HepG2 (cell line): Measurements from ENCODE around the gene LYPD4. TPM values are rescaled to one million over a fixed set of nuclear protein-coding genes. Genes with fewer than 3 reads are reported as not detected.

Experiments used
- ATAC-seq: fragments of 200-7000 bp; cut with Tn5 transposase; 3 replicates; pipeline ENCODE4 v1.9.1; 2020; ENCODE audit warnings: mild to moderate bottlenecking, moderate library complexity
- BruUV-seq: library from RNA; stranded (reverse); fragments of 400-500 nt; replicated peaks from 2 replicates; lab custom pipeline; 2021; lab: Mats Ljungman, UMichigan
- CTCF ChIA-PET: fragments of 300-600 bp; formaldehyde crosslinking; extraction: SDS; loops from one replicate; lab custom pipeline; 2021; ENCODE audit warnings: low total read pairs, inconsistent platforms, low intra/inter-chr PET ratio; lab: Yijun Ruan, JAX
- POLR2A ChIA-PET: fragments of 350-600 bp; sonication (Branson Sonifier 250); formaldehyde crosslinking; loops from one replicate; lab custom pipeline; 2020; ENCODE audit warnings: antibody characterized with exemption, inconsistent platforms; lab: Yijun Ruan, JAX
- DNase-seq: peaks from one replicate; pipeline ENCODE4 v3.0.0-alpha.2; 2015; ENCODE audit warnings: low spot score
- FAIRE-seq: peaks from 3 replicates; lab custom pipeline; 2011; peaks lifted over from hg19 to GRCh38; lab: Jason Lieb, UNC
- H2AFZ ChIP-seq: one replicate; pipeline ENCODE4 v1.6.1; 2011; ENCODE audit warnings: low read length, inconsistent platforms
- H3K27ac ChIP-seq: fragments of 300-600 bp; 3 replicates; pipeline ENCODE4 v1.8.0; 2011; ENCODE audit warnings: mixed run types, mild to moderate bottlenecking, mixed read lengths, low read length, inconsistent platforms; ENCODE audit not compliant: insufficient read depth; ENCODE audit errors: extremely low read length
- H3K27me3 ChIP-seq, 2 experiments: fragments of 200-600 bp in 1 of 2; 2 replicates in 1 of 2; 3 replicates in 1 of 2; pipeline versions ENCODE4 v1.6.0 to v1.8.0; 2011; ENCODE audit warnings: low read length in 2 of 2, mild to moderate bottlenecking in 2 of 2, moderate library complexity in 2 of 2, inconsistent platforms in 1 of 2; ENCODE audit not compliant: insufficient read depth in 2 of 2, control insufficient read depth in 1 of 2
- H3K36me3 ChIP-seq, 2 experiments: fragments of 200-600 bp in 1 of 2; replicated peaks in 1 of 2; 2 replicates in 1 of 2; 3 replicates in 1 of 2; pipeline versions ENCODE4 v1.5.1 to v1.8.0; 2011; ENCODE audit warnings: low read length in 2 of 2, inconsistent platforms in 1 of 2; ENCODE audit not compliant: insufficient read depth in 2 of 2, control insufficient read depth in 1 of 2
- H3K4me1 ChIP-seq: 2 replicates; pipeline ENCODE4 v1.5.1; 2012; ENCODE audit warnings: low read length, inconsistent platforms; ENCODE audit not compliant: insufficient read depth
- H3K4me2 ChIP-seq: 2 replicates; pipeline ENCODE4 v1.6.0; 2011; ENCODE audit warnings: low read depth, low read length, inconsistent platforms
- H3K4me3 ChIP-seq, 3 experiments: fragments of 200-600 bp in 1 of 3; sonication (generic), shearing (Covaris generic) in 1 of 3; replicated peaks in 1 of 3; 2 replicates each; pipeline ENCODE4 v1.5.1; 2011 to 2016; ENCODE audit warnings: low read length in 3 of 3, inconsistent platforms in 2 of 3, low read depth in 2 of 3, mild to moderate bottlenecking in 2 of 3, control low read depth in 1 of 3, mixed read lengths in 1 of 3; ENCODE audit not compliant: insufficient read depth in 1 of 3
- H3K79me2 ChIP-seq: one replicate; pipeline ENCODE4 v1.6.1; 2011; ENCODE audit warnings: low read length, inconsistent platforms; ENCODE audit not compliant: insufficient read depth
- H3K9ac ChIP-seq: 2 replicates; pipeline ENCODE4 v1.6.0; 2011; ENCODE audit warnings: mild to moderate bottlenecking, low read depth, low read length, inconsistent platforms; ENCODE audit not compliant: insufficient read depth
- H3K9me3 ChIP-seq: 2 replicates; pipeline ENCODE4 v1.5.1; 2012; ENCODE audit warnings: mild to moderate bottlenecking, low read length
- H4K20me1 ChIP-seq: 2 replicates; pipeline ENCODE4 v1.6.0; 2011; ENCODE audit warnings: inconsistent platforms, mild to moderate bottlenecking, low read length, moderate library complexity; ENCODE audit not compliant: insufficient read depth
- CC2D1A ChIP-seq: sonication (generic); formaldehyde crosslinking; IDR thresholded peaks from 2 replicates; pipeline ENCODE4 v1.8.1; 2023; ENCODE audit warnings: mild to moderate bottlenecking, missing genetic modification reagents
- GPN1 ChIP-seq: sonication (generic); formaldehyde crosslinking; IDR thresholded peaks from 2 replicates; pipeline ENCODE4 v1.5.1; 2020; ENCODE audit warnings: missing genetic modification reagents, borderline replicate concordance
- HCFC1 ChIP-seq: fragments of 150-350 bp; IDR thresholded peaks from 2 replicates; pipeline ENCODE4 v1.6.1; 2014; ENCODE audit warnings: low read depth, low read length
- HOXA9 ChIP-seq: sonication (generic); formaldehyde crosslinking; IDR thresholded peaks from 2 replicates; pipeline ENCODE4 v1.8.1; 2022; ENCODE audit warnings: missing genetic modification reagents, mild to moderate bottlenecking, moderate library complexity, borderline replicate concordance
- NR1H2 ChIP-seq: sonication (generic); formaldehyde crosslinking; IDR thresholded peaks from 2 replicates; pipeline ENCODE4 v1.8.1; 2022; ENCODE audit warnings: low read depth, missing genetic modification reagents, borderline replicate concordance
- NR2F2 ChIP-seq: IDR thresholded peaks from 2 replicates; pipeline ENCODE4 v1.6.1; 2012; ENCODE audit warnings: low read depth, inconsistent platforms, borderline replicate concordance
- PHF21A ChIP-seq: sonication (generic); formaldehyde crosslinking; IDR thresholded peaks from 2 replicates; pipeline ENCODE4 v1.5.0; 2020; ENCODE audit warnings: mild to moderate bottlenecking, missing genetic modification reagents
- PPARG ChIP-seq: conservative IDR thresholded peaks from 2 replicates; pipeline ENCODE4 v1.6.1; 2016; ENCODE audit warnings: missing biosample characterization, missing genetic modification reagents
- RAD51 ChIP-seq: fragments of 450-650 bp; IDR thresholded peaks from 2 replicates; pipeline ENCODE4 v1.6.1; 2016; ENCODE audit warnings: borderline replicate concordance
- REXO4 ChIP-seq: sonication (generic); formaldehyde crosslinking; IDR thresholded peaks from 2 replicates; pipeline ENCODE4 v1.8.0; 2022; ENCODE audit warnings: missing genetic modification reagents, mild to moderate bottlenecking, borderline replicate concordance
- SIN3B ChIP-seq: fragments of 150-350 bp; IDR thresholded peaks from 2 replicates; pipeline ENCODE4 v1.6.1; 2014; ENCODE audit warnings: low read length
- SNRNP70 ChIP-seq: fragments of 200-400 bp; formaldehyde crosslinking; IDR thresholded peaks from 2 replicates; pipeline ENCODE4 v1.6.1; 2017; ENCODE audit warnings: mild to moderate bottlenecking, low read depth, low read length, moderate library complexity
- SOX5 ChIP-seq: IDR thresholded peaks from 2 replicates; pipeline ENCODE4 v1.6.1; 2016; ENCODE audit warnings: borderline replicate concordance
- TARDBP ChIP-seq: sonication (generic); formaldehyde crosslinking; IDR thresholded peaks from 2 replicates; pipeline ENCODE4 v1.8.0; 2022; ENCODE audit warnings: mild to moderate bottlenecking, missing genetic modification reagents
- TIGD3 ChIP-seq: sonication (generic); formaldehyde crosslinking; IDR thresholded peaks from 2 replicates; pipeline ENCODE4 v1.5.1; 2020; ENCODE audit warnings: mild to moderate bottlenecking, missing genetic modification reagents, borderline replicate concordance
- ZBTB7B ChIP-seq: sonication (generic); formaldehyde crosslinking; IDR thresholded peaks from 2 replicates; pipeline ENCODE4 v1.4.0; 2020; ENCODE audit warnings: missing genetic modification reagents
- ZKSCAN1 ChIP-seq: fragments of 150-350 bp; IDR thresholded peaks from 2 replicates; pipeline ENCODE4 v1.6.1; 2014; ENCODE audit warnings: low read length
- ZNF10 ChIP-seq: sonication (generic); formaldehyde crosslinking; IDR thresholded peaks from 2 replicates; pipeline ENCODE4 v1.4.0; 2020; ENCODE audit warnings: mild to moderate bottlenecking, low read depth, missing genetic modification reagents, borderline replicate concordance
- ZNF3 ChIP-seq: IDR thresholded peaks from 2 replicates; pipeline ENCODE4 v1.7.0; 2017; ENCODE audit warnings: inconsistent platforms
- ZNF549 ChIP-seq: sonication (generic); formaldehyde crosslinking; IDR thresholded peaks from 2 replicates; pipeline ENCODE4 v1.5.0; 2020; ENCODE audit warnings: missing genetic modification reagents
- ZNF703 ChIP-seq: sonication (generic); formaldehyde crosslinking; IDR thresholded peaks from 2 replicates; pipeline ENCODE4 v1.5.1; 2020; ENCODE audit warnings: missing genetic modification reagents, mild to moderate bottlenecking, moderate library complexity, borderline replicate concordance
- ZNF782 ChIP-seq: sonication (generic); formaldehyde crosslinking; IDR thresholded peaks from 2 replicates; pipeline ENCODE4 v1.4.0; 2020; ENCODE audit warnings: missing genetic modification reagents, mild to moderate bottlenecking, borderline replicate concordance
- WGBS: methylation state at CpG from one replicate; pipeline ENCODE4 v1.1.6; 2017; ENCODE audit warnings: low lambda C conversion rate; 5-methylcytosine and 5-hydroxymethylcytosine counted together
- in situ Hi-C: cut with HindIII; loops from 2 replicates; pipeline ENCODE4 v1.10.0; 2017; ENCODE audit warnings: low pct_unique_long_range_greater_than_20kb; ENCODE audit not compliant: extremely low pct_ligation_motif_present
- intact Hi-C: fragments of 100-400 bp; cut with micrococcal nuclease; formaldehyde crosslinking; loops from one replicate; pipeline ENCODE4 v1.10.0; 2022; ENCODE audit not compliant: unreplicated experiment
- polyA plus RNA-seq, 8 experiments: library from polyadenylated mRNA; depleted of rRNA in 3 of 8; stranded (reverse) in 7 of 8; unstranded in 1 of 8; fragments of >200 nt; fragmentation: Illumina TruSeq in 4 of 8; extraction: Trizol in 4 of 8; gene quantifications; 2 replicates each; pipeline versions ENCODE4 v1.2.1 to v1.2.3, GENCODE V29; 2011 to 2016; ENCODE audit warnings: low read depth in 4 of 8, missing spikeins in 1 of 8, mixed read lengths in 1 of 8; ENCODE audit not compliant: insufficient read depth in 1 of 8
- total RNA-seq, 5 experiments: library from RNA; depleted of rRNA; stranded (reverse); fragments of >200 nt; fragmentation: Illumina TruSeq; extraction: Trizol; gene quantifications; 2 replicates each; pipeline ENCODE4 v1.2.3, GENCODE V29; 2016; ENCODE audit warnings: low read depth in 1 of 5

LYPD4 gene
- total and polyA plus RNA-seq, 2 of the 13 experiments (the other 11 are each of a cell fraction or from before 2014, with no cell fraction given): not detected

DNA sequence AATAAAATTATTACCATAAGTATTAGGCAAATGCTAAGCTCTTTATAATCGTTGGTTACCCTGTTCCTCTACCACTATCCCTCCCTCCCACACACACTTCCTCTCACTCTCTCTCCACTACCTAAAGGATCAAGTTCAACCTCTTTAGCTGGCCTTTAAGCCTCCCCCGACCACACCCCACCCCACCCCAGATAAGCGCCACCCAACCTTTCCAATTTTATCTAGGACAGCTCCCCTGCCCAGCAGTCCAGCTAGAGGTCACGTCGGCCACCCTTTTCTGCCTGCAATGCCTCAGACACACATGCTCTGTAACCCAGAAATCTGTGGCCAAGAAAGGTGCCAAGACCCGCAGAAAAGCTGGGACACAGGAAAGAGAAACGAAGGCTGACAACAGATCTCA lies 1.1 kb downstream of the LYPD4 start:
- ATAC-seq (no peak), FAIRE-seq (no peak), DNase-seq (no peak)
- Histone ChIP-seq H3K27me3 (peaks cover 1 to 11% of the 10 kb centered on the region in 2 experiments; a peak in 3 of 5 replicates), H3K4me2 (no peak overlapping the region), H3K9me3 (no peaks in the 10 kb centered on the region), H2AFZ (no peak overlapping the region), H3K9ac (no peak overlapping the region), H3K4me1 (peaks cover 18% of the 10 kb centered on the region), H3K4me3 (no peak overlapping the region), H3K36me3 (no peaks in the 10 kb centered on the region), H3K79me2 (no peaks in the 10 kb centered on the region), H3K27ac (no peak overlapping the region), H4K20me1 (no peaks in the 10 kb centered on the region)
- TF ChIP-seq GPN1: no peak
- TF ChIP-seq PHF21A: no peak
- TF ChIP-seq HCFC1: no peak
- no peak for TF ChIP-seq ZNF782 (CRISPR knock-in tag)
- no peak for TF ChIP-seq SOX5 (CRISPR knock-in tag)
- no peak for TF ChIP-seq NR2F2
- no peak for TF ChIP-seq SIN3B
- TF ChIP-seq CC2D1A (CRISPR knock-in tag): no peak
- no TSS peak for BruUV-seq
- ChIA-PET CTCF (no interaction called here), POLR2A (interaction anchor here (1.5 kb wide), 1 partner anchor 16 kb away, joined by 4 read pairs; no protein-coding TSS in a partner anchor)
- in situ Hi-C loops: no loop called here
- 5% methylated on average over 7 of the region's 7 CpGs for WGBS
- intact Hi-C loops: no loop called here

GRCh38 chr19:41839211-41839610 lies 5.3 kb downstream of the LYPD4 start:
- H4K20me1 ChIP-seq: no peaks in the 10 kb centered on the region
- no peaks in the 10 kb centered on the region for H3K36me3 ChIP-seq
- FAIRE-seq (no peak), ATAC-seq (no peak), DNase-seq (no peak)
- no peaks in the 10 kb centered on the region for H3K9me3 ChIP-seq
- intact Hi-C loops (no loop called here), in situ Hi-C loops (no loop called here)
- no peaks in the 10 kb centered on the region for H3K79me2 ChIP-seq
- H3K9ac ChIP-seq: no peak overlapping the region
- no peak overlapping the region for H3K27ac ChIP-seq
- ChIA-PET POLR2A (no interaction called here), CTCF (no interaction called here)
- peaks cover 18% of the 10 kb centered on the region for H3K4me1 ChIP-seq
- H3K4me3 ChIP-seq: no peak overlapping the region
- H2AFZ ChIP-seq: no peak overlapping the region
- H3K27me3 ChIP-seq: peaks cover 4 to 33% of the 10 kb centered on the region in 2 experiments; a peak in 4 of 5 replicates
- 0% methylated on average over 2 of the region's 2 CpGs for WGBS
- H3K4me2 ChIP-seq: no peak overlapping the region
- no TSS peak for BruUV-seq
- TF ChIP-seq ZBTB7B (CRISPR knock-in tag) (no peak), TIGD3 (no peak), NR2F2 (no peak), ZNF10 (no peak), PPARG (no peak), ZNF703 (no peak), ZNF3 (CRISPR knock-in tag) (no peak), REXO4 (no peak), NR1H2 (CRISPR knock-in tag) (no peak), ZKSCAN1 (no peak), RAD51 (no peak), HOXA9 (CRISPR knock-in tag) (no peak), TARDBP (CRISPR knock-in tag) (no peak), ZNF549 (CRISPR knock-in tag) (no peak), SNRNP70 (no peak)
